HepG2 (cell line): ENCODE results near the gene NRN1L. TPM values are rescaled to one million over a fixed set of nuclear protein-coding genes. Genes with fewer than 3 reads are reported as not detected.
A peak's percentile ranks its signal among the peaks of the same experiment; 100 is the strongest.

Experiments used
- AHDC1 ChIP-seq: sonication (generic); formaldehyde crosslinking; IDR thresholded peaks from 2 replicates; pipeline ENCODE4 v1.5.1; 2020; ENCODE audit warnings: mild to moderate bottlenecking, missing genetic modification reagents, borderline replicate concordance
- ATF7 ChIP-seq, 2 experiments: fragments of 450-650 bp in 1 of 2; sonication (generic) in 1 of 2; formaldehyde crosslinking in 1 of 2; IDR thresholded peaks; 2 replicates each; pipeline versions ENCODE4 v1.4.0 to v1.6.1; 2016 to 2020; ENCODE audit warnings: antibody characterized with exemption in 1 of 2, mild to moderate bottlenecking in 1 of 2, missing genetic modification reagents in 1 of 2
- EZH2 ChIP-seq: conservative IDR thresholded peaks from 2 replicates; pipeline ENCODE4 v1.6.1; 2012; ENCODE audit warnings: mild to moderate bottlenecking, low read depth, low read length, moderate library complexity
- KLF16 ChIP-seq, 2 experiments: sonication (generic) in 1 of 2; formaldehyde crosslinking in 1 of 2; IDR thresholded peaks; 2 replicates each; pipeline versions ENCODE4 v1.6.1 to v1.8.0; 2016 to 2023; ENCODE audit warnings: missing genetic modification reagents in 2 of 2, missing compliant biosample characterization in 1 of 2
- MLX ChIP-seq: IDR thresholded peaks from 2 replicates; pipeline ENCODE4 v1.6.1; 2016
- TAF15 ChIP-seq: fragments of 200-400 bp; formaldehyde crosslinking; IDR thresholded peaks from one replicate; pipeline ENCODE4 v1.6.1; 2018; ENCODE audit warnings: mild to moderate bottlenecking, low read depth, low read length; ENCODE audit not compliant: poor library complexity, severe bottlenecking
- ZNF124 ChIP-seq: sonication (generic); formaldehyde crosslinking; IDR thresholded peaks from 2 replicates; pipeline ENCODE4 v1.4.0; 2020; ENCODE audit warnings: missing genetic modification reagents
- ZNF138 ChIP-seq: sonication (generic); formaldehyde crosslinking; IDR thresholded peaks from 2 replicates; pipeline ENCODE4 v1.5.0; 2020; ENCODE audit warnings: mild to moderate bottlenecking, low read depth, missing genetic modification reagents
- ZNF251 ChIP-seq: sonication (generic); formaldehyde crosslinking; IDR thresholded peaks from 2 replicates; pipeline ENCODE4 v1.9.0; 2021; ENCODE audit warnings: mild to moderate bottlenecking, missing genetic modification reagents
- polyA plus RNA-seq, 8 experiments: library from polyadenylated mRNA; depleted of rRNA in 3 of 8; stranded (reverse) in 7 of 8; unstranded in 1 of 8; fragments of >200 nt; fragmentation: Illumina TruSeq in 4 of 8; extraction: Trizol in 4 of 8; gene quantifications; 2 replicates each; pipeline versions ENCODE4 v1.2.1 to v1.2.3, GENCODE V29; 2011 to 2016; ENCODE audit warnings: low read depth in 4 of 8, missing spikeins in 1 of 8, mixed read lengths in 1 of 8; ENCODE audit not compliant: insufficient read depth in 1 of 8
- total RNA-seq, 5 experiments: library from RNA; depleted of rRNA; stranded (reverse); fragments of >200 nt; fragmentation: Illumina TruSeq; extraction: Trizol; gene quantifications; 2 replicates each; pipeline ENCODE4 v1.2.3, GENCODE V29; 2016; ENCODE audit warnings: low read depth in 1 of 5
- TF ChIP-seq, protein P1 (sequence below), 2 experiments: sonication (generic) in 1 of 2; formaldehyde crosslinking in 1 of 2; IDR thresholded peaks; 2 replicates each; pipeline versions ENCODE4 v1.6.1 to v1.9.0; 2014 to 2022; ENCODE audit warnings: antibody characterized with exemption in 1 of 2, borderline replicate concordance in 1 of 2, inconsistent platforms in 1 of 2, low read depth in 1 of 2, missing genetic modification reagents in 1 of 2
- TF ChIP-seq, protein P2 (sequence below): sonication (generic); formaldehyde crosslinking; IDR thresholded peaks from 2 replicates; pipeline ENCODE4 v1.8.0; 2023; ENCODE audit warnings: mild to moderate bottlenecking, missing genetic modification reagents
- TF ChIP-seq, protein P3 (sequence below): sonication (generic); formaldehyde crosslinking; IDR thresholded peaks from 2 replicates; pipeline ENCODE4 v1.8.1; 2023; ENCODE audit warnings: mild to moderate bottlenecking, missing genetic modification reagents

The NRN1L gene
- total and polyA plus RNA-seq, 2 of the 13 experiments (the other 11 are each of a cell fraction or from before 2014, with no cell fraction given): 0.53 to 1.2 TPM

- TF ChIP-seq AHDC1 (CRISPR knock-in tag): no peak
- no peak for TF ChIP-seq ATF7 (IDR thresholded peaks at IDR 0.05)
- no peak for TF ChIP-seq ATF7 (CRISPR knock-in tag; IDR thresholded peaks at IDR 0.05)
- TF ChIP-seq EZH2: no peak
- no peak for TF ChIP-seq MLX
- peak; percentile 11 for TF ChIP-seq TAF15
- TF ChIP-seq ZNF138 (CRISPR knock-in tag): no peak; the same call in 1 of the 2 replicates
- TF ChIP-seq, protein P1, sequence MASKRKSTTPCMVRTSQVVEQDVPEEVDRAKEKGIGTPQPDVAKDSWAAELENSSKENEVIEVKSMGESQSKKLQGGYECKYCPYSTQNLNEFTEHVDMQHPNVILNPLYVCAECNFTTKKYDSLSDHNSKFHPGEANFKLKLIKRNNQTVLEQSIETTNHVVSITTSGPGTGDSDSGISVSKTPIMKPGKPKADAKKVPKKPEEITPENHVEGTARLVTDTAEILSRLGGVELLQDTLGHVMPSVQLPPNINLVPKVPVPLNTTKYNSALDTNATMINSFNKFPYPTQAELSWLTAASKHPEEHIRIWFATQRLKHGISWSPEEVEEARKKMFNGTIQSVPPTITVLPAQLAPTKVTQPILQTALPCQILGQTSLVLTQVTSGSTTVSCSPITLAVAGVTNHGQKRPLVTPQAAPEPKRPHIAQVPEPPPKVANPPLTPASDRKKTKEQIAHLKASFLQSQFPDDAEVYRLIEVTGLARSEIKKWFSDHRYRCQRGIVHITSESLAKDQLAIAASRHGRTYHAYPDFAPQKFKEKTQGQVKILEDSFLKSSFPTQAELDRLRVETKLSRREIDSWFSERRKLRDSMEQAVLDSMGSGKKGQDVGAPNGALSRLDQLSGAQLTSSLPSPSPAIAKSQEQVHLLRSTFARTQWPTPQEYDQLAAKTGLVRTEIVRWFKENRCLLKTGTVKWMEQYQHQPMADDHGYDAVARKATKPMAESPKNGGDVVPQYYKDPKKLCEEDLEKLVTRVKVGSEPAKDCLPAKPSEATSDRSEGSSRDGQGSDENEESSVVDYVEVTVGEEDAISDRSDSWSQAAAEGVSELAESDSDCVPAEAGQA (IDR thresholded peaks at IDR 0.05; ENCODE audit: low read depth): no peak
- TF ChIP-seq, protein P1 (CRISPR knock-in tag; IDR thresholded peaks at IDR 0.05; ENCODE audit: borderline replicate concordance): no peak
- TF ChIP-seq ZNF251 (CRISPR knock-in tag): no peak
- TF ChIP-seq ZNF124 (CRISPR knock-in tag): peak; percentile 90
- TF ChIP-seq, protein P2, sequence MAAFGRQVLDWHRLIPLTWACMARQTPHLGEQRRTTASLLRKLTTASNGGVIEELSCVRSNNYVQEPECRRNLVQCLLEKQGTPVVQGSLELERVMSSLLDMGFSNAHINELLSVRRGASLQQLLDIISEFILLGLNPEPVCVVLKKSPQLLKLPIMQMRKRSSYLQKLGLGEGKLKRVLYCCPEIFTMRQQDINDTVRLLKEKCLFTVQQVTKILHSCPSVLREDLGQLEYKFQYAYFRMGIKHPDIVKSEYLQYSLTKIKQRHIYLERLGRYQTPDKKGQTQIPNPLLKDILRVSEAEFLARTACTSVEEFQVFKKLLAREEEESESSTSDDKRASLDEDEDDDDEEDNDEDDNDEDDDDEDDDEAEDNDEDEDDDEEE (CRISPR knock-in tag): peak; percentile 90
- TF ChIP-seq KLF16 (CRISPR knock-in tag; IDR thresholded peaks at IDR 0.05): peak in 1 of 2 experiments; percentile 78; a peak in 2 of 4 replicates
- TF ChIP-seq, protein P3, sequence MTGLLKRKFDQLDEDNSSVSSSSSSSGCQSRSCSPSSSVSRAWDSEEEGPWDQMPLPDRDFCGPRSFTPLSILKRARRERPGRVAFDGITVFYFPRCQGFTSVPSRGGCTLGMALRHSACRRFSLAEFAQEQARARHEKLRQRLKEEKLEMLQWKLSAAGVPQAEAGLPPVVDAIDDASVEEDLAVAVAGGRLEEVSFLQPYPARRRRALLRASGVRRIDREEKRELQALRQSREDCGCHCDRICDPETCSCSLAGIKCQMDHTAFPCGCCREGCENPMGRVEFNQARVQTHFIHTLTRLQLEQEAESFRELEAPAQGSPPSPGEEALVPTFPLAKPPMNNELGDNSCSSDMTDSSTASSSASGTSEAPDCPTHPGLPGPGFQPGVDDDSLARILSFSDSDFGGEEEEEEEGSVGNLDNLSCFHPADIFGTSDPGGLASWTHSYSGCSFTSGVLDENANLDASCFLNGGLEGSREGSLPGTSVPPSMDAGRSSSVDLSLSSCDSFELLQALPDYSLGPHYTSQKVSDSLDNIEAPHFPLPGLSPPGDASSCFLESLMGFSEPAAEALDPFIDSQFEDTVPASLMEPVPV (CRISPR knock-in tag): no peak
These were observed 42.7 kb upstream of the NRN1L start, which contains the start of gene THAP11 (continued) for GRCh38 chr16:67841816-67842508.
